ENCODE results near the gene MAML2. TPM values are rescaled to one million over a fixed set of nuclear protein-coding genes. Genes with fewer than 3 reads are reported as not detected.

MAML2 gene
- total RNA-seq, 6 experiments from 2014 or later = 24.9 to 30.8 (median 28.3) TPM

GRCh38 chr11:96152623-96153022, 190.4 kb downstream of the MAML2 start:
- peaks cover 15% of the 10 kb centered on the region for H3K36me3 Mint-ChIP-seq (ENCODE audit: low read depth)
- H3K27me3 Mint-ChIP-seq (ENCODE audit: insufficient read depth) = no peaks in the 10 kb centered on the region
- peaks cover 52% of the 10 kb centered on the region for H3K4me1 Mint-ChIP-seq (ENCODE audit: low read depth)
- no peak for TF ChIP-seq CTCF (IDR thresholded peaks at IDR 0.05)
- no peak for DNase-seq
- no peaks in the 10 kb centered on the region for H3K9me3 Mint-ChIP-seq
- H3K4me3 Mint-ChIP-seq = no peak overlapping the region; the same call in 1 of the 2 replicates
- H3K27ac Mint-ChIP-seq = peak overlapping the region; percentile 75

- DNase-seq = no peak
- H3K4me1 Mint-ChIP-seq (ENCODE audit: low read depth) = peaks cover 52% of the 10 kb centered on the region
- H3K4me3 Mint-ChIP-seq = no peak overlapping the region
- no peaks in the 10 kb centered on the region for H3K27me3 Mint-ChIP-seq (ENCODE audit: insufficient read depth)
- H3K9me3 Mint-ChIP-seq = no peaks in the 10 kb centered on the region
- no peak overlapping the region for H3K27ac Mint-ChIP-seq
- peaks cover 15% of the 10 kb centered on the region for H3K36me3 Mint-ChIP-seq (ENCODE audit: low read depth)
- no peak for TF ChIP-seq CTCF (IDR thresholded peaks at IDR 0.05)
Measured at GRCh38 chr11:96151501-96151900, 191.5 kb downstream of the MAML2 start.

- Mint-ChIP-seq H3K27me3 (ENCODE audit: insufficient read depth) (no peaks in the 10 kb centered on the region), H3K4me1 (ENCODE audit: low read depth) (peaks cover 52% of the 10 kb centered on the region), H3K4me3 (no peak overlapping the region), H3K27ac (no peak overlapping the region), H3K9me3 (no peaks in the 10 kb centered on the region), H3K36me3 (ENCODE audit: low read depth) (peaks cover 15% of the 10 kb centered on the region)
- no peak for DNase-seq
- no peak for TF ChIP-seq CTCF (IDR thresholded peaks at IDR 0.05)
Measured at GRCh38 chr11:96150609-96151008, 192.4 kb downstream of the MAML2 start.

DNA sequence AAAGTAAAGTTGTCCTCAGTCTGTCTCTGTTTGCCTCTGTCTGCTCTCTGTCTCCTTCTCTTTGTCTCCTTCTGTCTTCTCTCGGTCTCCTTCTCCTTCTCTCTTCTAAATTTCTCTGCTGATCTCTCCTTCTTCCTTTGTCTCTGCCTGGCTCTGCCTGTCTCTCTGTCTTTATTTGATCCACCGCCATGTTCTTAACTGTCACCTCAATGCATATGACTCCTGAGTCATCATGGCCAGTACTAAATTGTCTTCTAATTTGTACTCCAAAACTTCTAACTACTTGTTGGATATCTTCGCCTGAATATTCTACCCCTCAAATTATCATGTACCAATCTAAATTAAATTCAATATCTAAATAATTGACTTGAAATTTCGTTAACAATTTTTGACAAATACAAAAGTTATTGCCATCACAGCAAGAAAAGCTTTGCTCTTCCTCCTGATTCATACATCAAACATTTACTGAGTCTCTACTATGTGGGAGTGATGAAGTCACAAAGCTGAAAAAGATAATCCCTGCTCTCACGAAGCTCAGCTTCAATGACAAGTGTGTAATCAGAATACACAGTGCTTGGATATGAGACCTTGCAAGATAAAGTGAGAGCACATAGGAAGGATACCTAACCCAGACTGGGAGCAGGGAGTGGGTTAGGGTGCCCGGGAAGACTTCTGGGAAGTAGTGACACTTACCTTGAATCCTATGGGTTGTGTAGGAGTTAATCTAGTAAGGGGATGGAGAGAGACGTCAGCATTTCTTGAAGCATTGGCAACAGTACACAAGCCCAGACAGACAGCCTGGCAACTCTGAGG, 193.0 kb downstream of the MAML2 start:
- H3K4me1 Mint-ChIP-seq (ENCODE audit: low read depth) = peaks cover 52% of the 10 kb centered on the region
- H3K36me3 Mint-ChIP-seq (ENCODE audit: low read depth) = peaks cover 15% of the 10 kb centered on the region
- no peaks in the 10 kb centered on the region for H3K9me3 Mint-ChIP-seq
- no peak for TF ChIP-seq CTCF (IDR thresholded peaks at IDR 0.05)
- H3K27ac Mint-ChIP-seq = no peak overlapping the region
- no peak overlapping the region for H3K4me3 Mint-ChIP-seq
- peak; percentile 91 for DNase-seq
- no peaks in the 10 kb centered on the region for H3K27me3 Mint-ChIP-seq (ENCODE audit: insufficient read depth)

DNA sequence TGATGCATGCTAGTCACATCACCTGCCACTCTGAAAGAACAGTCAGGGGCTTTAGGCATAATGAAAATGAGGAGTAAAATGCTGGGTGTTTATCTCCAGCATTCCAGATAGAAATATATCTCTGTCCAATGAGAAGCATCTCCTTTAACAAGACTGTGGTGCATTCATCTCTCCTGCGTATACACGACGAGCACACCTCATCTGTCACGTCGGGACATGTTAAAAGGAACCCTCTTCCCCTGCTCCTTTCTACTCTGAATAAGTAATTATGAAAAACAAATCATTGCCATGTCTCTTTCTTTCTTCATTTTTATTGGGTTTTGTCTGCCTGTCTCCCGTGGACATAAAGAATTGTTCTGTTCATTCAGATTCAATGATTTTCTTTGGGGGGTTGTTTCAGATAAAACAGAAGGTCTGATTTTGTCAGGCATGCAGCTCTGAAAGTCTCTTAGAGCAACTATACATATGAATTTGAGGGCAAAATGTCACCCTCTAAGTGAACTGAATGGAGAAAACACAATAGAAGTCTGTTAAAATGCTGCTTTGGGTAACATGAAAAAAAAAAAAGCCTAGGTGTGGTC, 195.0 kb downstream of the MAML2 start:
- Mint-ChIP-seq H3K9me3 (no peaks in the 10 kb centered on the region), H3K4me1 (ENCODE audit: low read depth) (peaks cover 60% of the 10 kb centered on the region), H3K36me3 (ENCODE audit: low read depth) (peaks cover 20% of the 10 kb centered on the region), H3K27ac (no peak overlapping the region), H3K27me3 (ENCODE audit: insufficient read depth) (no peaks in the 10 kb centered on the region), H3K4me3 (peak overlapping the region; percentile 6; the same call in 1 of the 2 replicates)
- TF ChIP-seq CTCF (IDR thresholded peaks at IDR 0.05) = no peak
- no peak for DNase-seq
